ENCODE results near the gene CXCL14. TPM values are rescaled to one million over a fixed set of nuclear protein-coding genes. Genes with fewer than 3 reads are reported as not detected.

The CXCL14 gene
- polyA plus RNA-seq, 1 of the 3 experiments (the other 2 are of a cell fraction): 0.05 TPM

GRCh38 chr5:135587721-135588663 lies 9.2 kb upstream of the CXCL14 start:
- H3K36me3 ChIP-seq (replicated peaks in 1 of 2; ENCODE audit: control insufficient read depth in 1 of 2, insufficient read depth in 2 of 2, low read length in 1 of 2): no peaks in the 10 kb centered on the region
- H3K27me3 ChIP-seq (ENCODE audit: insufficient read depth): peaks cover 35% of the 10 kb centered on the region
- H3K9me2 ChIP-seq: no peaks in the 10 kb centered on the region
- TF ChIP-seq MEF2A (IDR thresholded peaks at IDR 0.05; ENCODE audit: borderline replicate concordance, low read depth) (no peak), TEAD4 (IDR thresholded peaks at IDR 0.05; ENCODE audit: borderline replicate concordance, insufficient read depth) (no peak), SIN3A (IDR thresholded peaks at IDR 0.05; ENCODE audit: borderline replicate concordance, low read depth, low read length) (no peak), RFX5 (IDR thresholded peaks at IDR 0.05; ENCODE audit: low read length) (no peak), CHD2 (IDR thresholded peaks at IDR 0.05; ENCODE audit: low read length, partially characterized antibody) (no peak)
- no peaks in the 10 kb centered on the region for H4K20me1 ChIP-seq (ENCODE audit: insufficient read depth)
- 41% methylated on average over 17 of the region's 17 CpGs for WGBS (ENCODE audit: low lambda C conversion rate)
- H3K4me1 ChIP-seq (ENCODE audit: control insufficient read depth in 1 of 2, insufficient read depth in 2 of 2, low read depth in 1 of 2, low read length in 1 of 2): no peaks in the 10 kb centered on the region; a peak in 1 of 4 replicates
- H3K4me2 ChIP-seq: no peak overlapping the region
- H3F3A ChIP-seq (replicated peaks; ENCODE audit: insufficient read depth): no peaks in the 10 kb centered on the region
- ChIA-PET CTCF (interaction anchor here (1.2 to 2.3 kb wide), 2 partner anchors 27 to 242 kb away, joined by 3 to 7 read pairs; no protein-coding TSS in a partner anchor), POLR2A (no interaction called here)
- H2AFZ ChIP-seq (ENCODE audit: low read depth): no peak overlapping the region
- H3K9me3 ChIP-seq: no peaks in the 10 kb centered on the region
- H3K9ac ChIP-seq: no peak overlapping the region
- DNase-seq: no peak
- H3K79me2 ChIP-seq (ENCODE audit: insufficient read depth): no peaks in the 10 kb centered on the region
- H3K4me3 ChIP-seq (ENCODE audit: low read depth in 2 of 2, low read length in 1 of 2): no peak overlapping the region
- H3K27ac ChIP-seq (ENCODE audit: low read depth in 2 of 2, low read length in 1 of 2): no peak overlapping the region

DNA sequence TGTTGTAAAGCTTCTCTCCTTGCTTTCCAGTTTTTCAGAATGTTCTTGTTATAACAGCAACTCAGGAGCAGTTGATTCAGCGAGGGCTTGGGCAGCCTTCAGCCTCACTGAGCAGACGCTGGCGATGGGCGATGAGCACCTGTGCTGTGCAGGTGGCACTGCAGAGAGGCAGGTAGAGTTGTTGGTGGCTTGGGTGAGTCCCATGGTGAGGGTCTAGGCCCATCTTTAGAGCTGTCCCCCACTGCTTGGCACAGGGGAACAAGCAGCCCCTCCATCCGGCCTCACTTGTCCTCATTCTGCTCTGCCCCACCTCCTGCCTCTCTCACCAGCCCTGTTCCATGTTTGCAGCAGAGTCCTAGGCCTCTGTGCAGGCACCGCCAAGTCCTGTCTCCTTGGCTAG lies 6.1 kb upstream of the CXCL14 start:
- no peak overlapping the region for H3K4me2 ChIP-seq
- DNase-seq: no peak
- H3K36me3 ChIP-seq (replicated peaks in 1 of 2; ENCODE audit: control insufficient read depth in 1 of 2, insufficient read depth in 2 of 2, low read length in 1 of 2): no peaks in the 10 kb centered on the region
- H3K9me3 ChIP-seq: no peaks in the 10 kb centered on the region
- peaks cover 50% of the 10 kb centered on the region; the same call in 1 of the 2 replicates for H3K27me3 ChIP-seq (ENCODE audit: insufficient read depth)
- no peak overlapping the region for H3K9ac ChIP-seq
- no peak overlapping the region for H3K27ac ChIP-seq (ENCODE audit: low read depth in 2 of 2, low read length in 1 of 2)
- no peaks in the 10 kb centered on the region for H3F3A ChIP-seq (replicated peaks; ENCODE audit: insufficient read depth)
- H3K4me3 ChIP-seq (ENCODE audit: low read depth in 2 of 2, low read length in 1 of 2): no peak overlapping the region
- no peak overlapping the region for H2AFZ ChIP-seq (ENCODE audit: low read depth)
- ChIA-PET POLR2A (no interaction called here), CTCF (interaction anchor here (0.9 to 1.3 kb wide), 3 partner anchors 15 to 23 kb away, joined by 3 to 4 read pairs (median 4); no protein-coding TSS in a partner anchor)
- 55% methylated on average over 6 of the region's 6 CpGs for WGBS (ENCODE audit: low lambda C conversion rate)
- no peaks in the 10 kb centered on the region for H4K20me1 ChIP-seq (ENCODE audit: insufficient read depth)
- TF ChIP-seq EP300 (IDR thresholded peaks at IDR 0.05; ENCODE audit: borderline replicate concordance in 1 of 2, low read depth in 1 of 2, low read length in 1 of 2) (no peak), RXRA (IDR thresholded peaks at IDR 0.05; ENCODE audit: borderline replicate concordance, low read depth) (no peak), RFX5 (IDR thresholded peaks at IDR 0.05; ENCODE audit: low read length) (no peak), SMC3 (IDR thresholded peaks at IDR 0.05; ENCODE audit: low read depth, low read length) (no peak), POLR2AphosphoS5 (IDR thresholded peaks at IDR 0.05; ENCODE audit: low read depth, low read length) (no peak), MXI1 (IDR thresholded peaks at IDR 0.05; ENCODE audit: low read depth, low read length) (no peak), NRF1 (IDR thresholded peaks at IDR 0.05; ENCODE audit: low read depth, low read length) (no peak), GATA2 (CRISPR knock-in tag; IDR thresholded peaks at IDR 0.05) (no peak), CHD2 (IDR thresholded peaks at IDR 0.05; ENCODE audit: low read length, partially characterized antibody) (no peak), RCOR1 (IDR thresholded peaks at IDR 0.05; ENCODE audit: low read length) (no peak), ELF1 (IDR thresholded peaks at IDR 0.05) (no peak), GABPA (IDR thresholded peaks at IDR 0.05; ENCODE audit: low read depth) (no peak), EZH2phosphoT487 (IDR thresholded peaks at IDR 0.05; ENCODE audit: borderline replicate concordance, low read depth) (no peak)
- TF ChIP-seq, protein P1, sequence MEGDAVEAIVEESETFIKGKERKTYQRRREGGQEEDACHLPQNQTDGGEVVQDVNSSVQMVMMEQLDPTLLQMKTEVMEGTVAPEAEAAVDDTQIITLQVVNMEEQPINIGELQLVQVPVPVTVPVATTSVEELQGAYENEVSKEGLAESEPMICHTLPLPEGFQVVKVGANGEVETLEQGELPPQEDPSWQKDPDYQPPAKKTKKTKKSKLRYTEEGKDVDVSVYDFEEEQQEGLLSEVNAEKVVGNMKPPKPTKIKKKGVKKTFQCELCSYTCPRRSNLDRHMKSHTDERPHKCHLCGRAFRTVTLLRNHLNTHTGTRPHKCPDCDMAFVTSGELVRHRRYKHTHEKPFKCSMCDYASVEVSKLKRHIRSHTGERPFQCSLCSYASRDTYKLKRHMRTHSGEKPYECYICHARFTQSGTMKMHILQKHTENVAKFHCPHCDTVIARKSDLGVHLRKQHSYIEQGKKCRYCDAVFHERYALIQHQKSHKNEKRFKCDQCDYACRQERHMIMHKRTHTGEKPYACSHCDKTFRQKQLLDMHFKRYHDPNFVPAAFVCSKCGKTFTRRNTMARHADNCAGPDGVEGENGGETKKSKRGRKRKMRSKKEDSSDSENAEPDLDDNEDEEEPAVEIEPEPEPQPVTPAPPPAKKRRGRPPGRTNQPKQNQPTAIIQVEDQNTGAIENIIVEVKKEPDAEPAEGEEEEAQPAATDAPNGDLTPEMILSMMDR (IDR thresholded peaks at IDR 0.05): no peak
- TF ChIP-seq, protein P2, sequence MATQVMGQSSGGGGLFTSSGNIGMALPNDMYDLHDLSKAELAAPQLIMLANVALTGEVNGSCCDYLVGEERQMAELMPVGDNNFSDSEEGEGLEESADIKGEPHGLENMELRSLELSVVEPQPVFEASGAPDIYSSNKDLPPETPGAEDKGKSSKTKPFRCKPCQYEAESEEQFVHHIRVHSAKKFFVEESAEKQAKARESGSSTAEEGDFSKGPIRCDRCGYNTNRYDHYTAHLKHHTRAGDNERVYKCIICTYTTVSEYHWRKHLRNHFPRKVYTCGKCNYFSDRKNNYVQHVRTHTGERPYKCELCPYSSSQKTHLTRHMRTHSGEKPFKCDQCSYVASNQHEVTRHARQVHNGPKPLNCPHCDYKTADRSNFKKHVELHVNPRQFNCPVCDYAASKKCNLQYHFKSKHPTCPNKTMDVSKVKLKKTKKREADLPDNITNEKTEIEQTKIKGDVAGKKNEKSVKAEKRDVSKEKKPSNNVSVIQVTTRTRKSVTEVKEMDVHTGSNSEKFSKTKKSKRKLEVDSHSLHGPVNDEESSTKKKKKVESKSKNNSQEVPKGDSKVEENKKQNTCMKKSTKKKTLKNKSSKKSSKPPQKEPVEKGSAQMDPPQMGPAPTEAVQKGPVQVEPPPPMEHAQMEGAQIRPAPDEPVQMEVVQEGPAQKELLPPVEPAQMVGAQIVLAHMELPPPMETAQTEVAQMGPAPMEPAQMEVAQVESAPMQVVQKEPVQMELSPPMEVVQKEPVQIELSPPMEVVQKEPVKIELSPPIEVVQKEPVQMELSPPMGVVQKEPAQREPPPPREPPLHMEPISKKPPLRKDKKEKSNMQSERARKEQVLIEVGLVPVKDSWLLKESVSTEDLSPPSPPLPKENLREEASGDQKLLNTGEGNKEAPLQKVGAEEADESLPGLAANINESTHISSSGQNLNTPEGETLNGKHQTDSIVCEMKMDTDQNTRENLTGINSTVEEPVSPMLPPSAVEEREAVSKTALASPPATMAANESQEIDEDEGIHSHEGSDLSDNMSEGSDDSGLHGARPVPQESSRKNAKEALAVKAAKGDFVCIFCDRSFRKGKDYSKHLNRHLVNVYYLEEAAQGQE (IDR thresholded peaks at IDR 0.05; ENCODE audit: low read depth, low read length): no peak
- no peaks in the 10 kb centered on the region for H3K79me2 ChIP-seq (ENCODE audit: insufficient read depth)
- no peaks in the 10 kb centered on the region for H3K4me1 ChIP-seq (ENCODE audit: control insufficient read depth in 1 of 2, insufficient read depth in 2 of 2, low read depth in 1 of 2, low read length in 1 of 2)
- H3K9me2 ChIP-seq: no peaks in the 10 kb centered on the region
